Cardiac muscle cell (in vitro differentiated cells and primary cell): ENCODE results near the gene SLC18A3. TPM values are rescaled to one million over a fixed set of nuclear protein-coding genes. Genes with fewer than 3 reads are reported as not detected.

Experiments
- DNase-seq, 2 donors: peaks; one replicate each; pipeline versions ENCODE4 v3.0.0 to v3.0.0-alpha.2; 2010 to 2017; ENCODE audit warnings: low read depth in 1 of 2, low spot score in 1 of 2
- H3K27ac ChIP-seq: fragments of 200-600 bp; sonication (generic); 2 replicates; pipeline ENCODE4 v1.5.1; 2016
- H3K27me3 ChIP-seq: fragments of 200-600 bp; sonication (generic); 2 replicates; pipeline ENCODE4 v1.6.0; 2016; ENCODE audit warnings: control low read depth
- H3K36me3 ChIP-seq: fragments of 200-600 bp; sonication (generic); 2 replicates; pipeline ENCODE4 v1.5.1; 2016; ENCODE audit warnings: control low read depth
- H3K4me1 ChIP-seq: fragments of 200-600 bp; sonication (generic); 2 replicates; pipeline ENCODE4 v1.8.1; 2017; ENCODE audit warnings: low read depth, mild to moderate bottlenecking, mixed run types
- H3K4me3 ChIP-seq: fragments of 200-600 bp; sonication (generic); 2 replicates; pipeline ENCODE4 v1.5.1; 2016; ENCODE audit warnings: mild to moderate bottlenecking
- H3K9me3 ChIP-seq: fragments of 200-600 bp; sonication (generic); 2 replicates; pipeline ENCODE4 v1.5.1; 2017; ENCODE audit warnings: low read depth, mild to moderate bottlenecking, control low read depth
- polyA plus RNA-seq: library from polyadenylated mRNA; unstranded; fragments of >200 nt; fragmentation: Nextera tagmentation; extraction: Ambion mirVana; gene quantifications from 2 replicates; pipeline ENCODE4 v1.2.1, GENCODE V29; 2016
- total RNA-seq: library from RNA; depleted of rRNA; stranded (reverse); fragments of >200 nt; gene quantifications from 2 replicates; pipeline ENCODE4 v1.2.3, GENCODE V29; 2016
- TF ChIP-seq, protein P1 (sequence below): IDR thresholded peaks from 2 replicates; pipeline ENCODE4 v1.5.1; 2012; ENCODE audit warnings: low read depth, mild to moderate bottlenecking, low read length

SLC18A3 gene
- total and polyA plus RNA-seq, 2 experiments from 2014 or later, result not detected

DNA sequence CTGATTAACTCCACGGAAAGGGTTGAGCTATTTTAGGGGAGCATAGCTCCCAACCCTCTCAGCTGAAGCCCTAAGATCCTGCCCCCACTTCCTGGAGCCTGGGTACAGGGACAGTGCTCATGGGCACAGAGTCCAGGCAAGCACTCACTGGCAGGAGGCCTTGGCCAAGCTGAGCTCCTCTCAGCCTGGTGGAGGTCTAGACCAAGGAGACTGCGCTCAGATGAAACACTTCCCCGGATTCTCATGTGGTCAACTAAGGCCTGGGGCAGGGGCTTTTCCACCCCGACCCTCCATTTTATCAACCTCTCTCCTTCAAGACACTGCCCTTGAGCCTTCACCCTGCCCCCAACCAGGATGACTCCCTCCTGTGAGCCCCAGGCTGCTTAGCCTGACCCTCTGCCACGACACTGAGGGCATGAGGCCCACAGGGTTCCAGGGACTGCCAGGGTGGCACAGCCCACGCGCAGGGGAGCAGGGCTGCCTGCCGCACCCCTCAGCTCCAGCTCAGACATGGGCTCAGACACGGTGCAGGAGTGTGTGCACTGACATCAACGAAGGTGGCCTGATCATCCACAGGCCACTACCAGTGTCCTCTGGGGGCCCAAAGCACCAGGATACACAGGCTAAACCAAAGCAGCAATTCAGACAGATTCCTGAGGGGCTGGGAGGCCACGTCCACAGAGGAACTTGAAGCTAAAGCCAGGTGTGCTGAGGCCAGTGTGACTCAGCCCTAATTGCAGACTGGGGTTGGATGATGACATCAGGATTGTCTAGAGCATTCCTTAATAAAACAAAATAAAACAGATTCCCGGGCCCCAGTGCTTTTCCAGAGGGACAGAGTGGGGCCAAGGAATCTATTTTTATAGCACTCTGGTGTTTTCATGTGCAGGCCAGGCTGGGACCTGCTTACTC is 22.6 kb downstream of the SLC18A3 start:
- Histone ChIP-seq H3K4me1 (no peaks in the 10 kb centered on the region), H3K9me3 (no peaks in the 10 kb centered on the region), H3K36me3 (no peaks in the 10 kb centered on the region), H3K4me3 (no peak overlapping the region), H3K27ac (no peak overlapping the region), H3K27me3 (peaks cover 17% of the 10 kb centered on the region)
- DNase-seq, result no peak
- TF ChIP-seq, protein P1, sequence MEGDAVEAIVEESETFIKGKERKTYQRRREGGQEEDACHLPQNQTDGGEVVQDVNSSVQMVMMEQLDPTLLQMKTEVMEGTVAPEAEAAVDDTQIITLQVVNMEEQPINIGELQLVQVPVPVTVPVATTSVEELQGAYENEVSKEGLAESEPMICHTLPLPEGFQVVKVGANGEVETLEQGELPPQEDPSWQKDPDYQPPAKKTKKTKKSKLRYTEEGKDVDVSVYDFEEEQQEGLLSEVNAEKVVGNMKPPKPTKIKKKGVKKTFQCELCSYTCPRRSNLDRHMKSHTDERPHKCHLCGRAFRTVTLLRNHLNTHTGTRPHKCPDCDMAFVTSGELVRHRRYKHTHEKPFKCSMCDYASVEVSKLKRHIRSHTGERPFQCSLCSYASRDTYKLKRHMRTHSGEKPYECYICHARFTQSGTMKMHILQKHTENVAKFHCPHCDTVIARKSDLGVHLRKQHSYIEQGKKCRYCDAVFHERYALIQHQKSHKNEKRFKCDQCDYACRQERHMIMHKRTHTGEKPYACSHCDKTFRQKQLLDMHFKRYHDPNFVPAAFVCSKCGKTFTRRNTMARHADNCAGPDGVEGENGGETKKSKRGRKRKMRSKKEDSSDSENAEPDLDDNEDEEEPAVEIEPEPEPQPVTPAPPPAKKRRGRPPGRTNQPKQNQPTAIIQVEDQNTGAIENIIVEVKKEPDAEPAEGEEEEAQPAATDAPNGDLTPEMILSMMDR, result no peak

DNA sequence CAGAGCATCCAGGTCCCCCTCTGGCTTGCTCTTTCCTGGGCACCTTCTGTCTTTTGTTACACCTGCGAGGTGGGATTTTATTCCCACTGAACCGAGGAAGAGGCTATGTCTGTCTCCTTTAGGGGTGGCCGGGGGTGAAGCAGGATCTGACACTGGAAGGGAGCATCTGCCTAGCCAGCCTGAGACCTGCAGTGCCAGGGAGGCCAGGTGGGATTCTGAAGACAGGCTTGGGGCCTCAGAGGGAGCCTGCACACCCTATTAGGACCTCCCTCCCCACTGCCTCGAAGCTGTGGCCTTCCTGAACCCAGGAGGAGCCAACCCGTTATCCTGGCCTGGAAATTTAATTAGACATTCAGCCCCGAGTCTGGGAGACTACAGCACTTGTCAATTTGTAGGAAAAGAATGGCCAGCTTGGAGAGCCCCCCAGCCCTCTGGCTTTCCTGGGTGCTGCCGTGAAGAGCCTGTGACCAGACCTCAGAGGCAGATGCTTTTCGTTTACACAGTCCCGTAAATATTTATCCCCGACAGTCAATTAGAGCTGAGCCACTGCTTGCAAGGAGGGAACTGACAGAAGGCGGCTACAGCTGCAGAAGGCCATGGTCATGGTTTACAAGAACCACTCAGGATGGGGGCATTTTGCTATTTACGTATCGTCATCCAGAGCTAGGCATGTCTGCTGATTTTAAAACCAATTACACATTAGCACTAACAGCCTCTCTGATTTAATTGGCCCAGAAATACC is 23.4 kb downstream of the SLC18A3 start:
- Histone ChIP-seq H3K9me3 (no peaks in the 10 kb centered on the region), H3K4me3 (no peak overlapping the region), H3K27ac (no peak overlapping the region), H3K36me3 (no peaks in the 10 kb centered on the region), H3K27me3 (peaks cover 25% of the 10 kb centered on the region), H3K4me1 (no peaks in the 10 kb centered on the region)
- no peak for DNase-seq
- TF ChIP-seq, protein P1, result no peak

- Histone ChIP-seq H3K9me3 (no peaks in the 10 kb centered on the region), H3K27ac (no peak overlapping the region), H3K27me3 (peaks cover 27% of the 10 kb centered on the region), H3K36me3 (no peaks in the 10 kb centered on the region), H3K4me3 (no peak overlapping the region), H3K4me1 (no peaks in the 10 kb centered on the region)
- no peak for DNase-seq
- TF ChIP-seq, protein P1, result no peak
These were observed 24.1 kb downstream of the SLC18A3 start for GRCh38 chr10:49634069-49634660.

DNA sequence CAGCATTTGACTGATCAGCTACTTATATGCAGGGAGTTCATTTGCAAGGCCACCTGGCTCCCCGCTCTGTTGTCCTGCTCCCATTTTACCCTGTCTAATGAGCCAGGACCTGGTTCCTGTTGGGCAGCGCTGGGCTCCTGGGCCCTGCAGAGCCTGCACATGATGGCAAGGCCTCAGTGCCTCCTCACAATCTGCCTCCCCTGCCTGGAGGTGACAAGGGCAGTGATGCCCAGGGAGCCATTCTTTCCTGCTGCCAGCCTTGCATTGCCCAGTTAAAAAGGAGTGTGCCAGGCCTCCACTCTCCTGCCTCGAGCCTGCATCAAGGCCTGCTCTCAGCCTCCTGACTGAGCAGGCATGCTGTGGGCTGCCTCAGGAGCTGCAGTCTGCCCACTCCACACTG is 32.2 kb downstream of the SLC18A3 start:
- TF ChIP-seq, protein P1, result no peak
- no peaks in the 10 kb centered on the region for H3K4me1 ChIP-seq

DNA sequence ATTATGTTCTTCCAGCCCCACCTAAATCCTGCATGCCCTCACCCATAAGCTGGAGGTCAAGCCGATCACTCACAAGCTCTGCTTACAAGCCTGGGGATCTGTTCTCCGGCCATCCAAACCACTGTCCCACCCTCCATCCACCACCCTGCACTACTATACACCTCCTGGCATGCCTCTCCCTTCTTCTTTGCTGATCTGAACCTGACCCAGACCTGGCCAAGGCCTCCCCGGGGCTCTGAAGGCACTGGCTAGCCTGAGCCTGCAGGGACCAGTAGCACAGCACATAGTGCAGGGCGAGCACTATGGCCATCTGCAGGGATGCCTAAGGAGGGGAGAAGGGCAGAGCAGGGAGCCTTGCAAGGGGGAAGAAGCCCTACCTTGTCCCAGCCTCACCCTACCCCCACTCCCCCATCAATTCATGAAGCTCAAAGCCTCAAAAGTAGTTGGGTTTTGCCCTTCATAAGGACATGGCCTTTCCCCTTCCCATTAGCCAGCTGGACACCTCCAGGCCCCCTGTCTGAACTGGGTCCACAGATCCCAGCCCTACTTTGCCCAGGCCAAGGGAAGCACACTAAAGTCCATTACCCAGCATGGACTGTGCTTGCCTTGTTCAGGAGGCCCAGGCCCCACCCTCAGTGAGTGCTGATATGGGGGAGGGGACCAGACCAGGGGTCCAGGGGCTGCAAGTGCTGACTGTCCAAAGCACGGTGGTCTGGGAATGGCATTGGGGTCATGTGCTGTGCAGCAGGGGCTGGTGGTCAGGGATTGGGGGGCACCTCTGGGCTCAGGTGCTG is 33.3 kb downstream of the SLC18A3 start:
- H3K27me3 ChIP-seq, result peaks cover 2% of the 10 kb centered on the region
- H3K4me1 ChIP-seq, result no peaks in the 10 kb centered on the region
- H3K27ac ChIP-seq, result no peak overlapping the region
- H3K36me3 ChIP-seq, result no peaks in the 10 kb centered on the region
- TF ChIP-seq, protein P1, result no peak
- DNase-seq, result no peak
- H3K4me3 ChIP-seq, result no peak overlapping the region
- H3K9me3 ChIP-seq, result no peaks in the 10 kb centered on the region

More for the DNA sequence above, 32.2 kb downstream of the SLC18A3 start:
- no peak overlapping the region for H3K4me3 ChIP-seq
- no peaks in the 10 kb centered on the region for H3K9me3 ChIP-seq
- H3K27ac ChIP-seq, result no peak overlapping the region
- DNase-seq, result no peak
- no peaks in the 10 kb centered on the region for H3K36me3 ChIP-seq
- peaks cover 13% of the 10 kb centered on the region for H3K27me3 ChIP-seq
